Measurements from ENCODE around the gene RASD2.

The RASD2 gene

DNA sequence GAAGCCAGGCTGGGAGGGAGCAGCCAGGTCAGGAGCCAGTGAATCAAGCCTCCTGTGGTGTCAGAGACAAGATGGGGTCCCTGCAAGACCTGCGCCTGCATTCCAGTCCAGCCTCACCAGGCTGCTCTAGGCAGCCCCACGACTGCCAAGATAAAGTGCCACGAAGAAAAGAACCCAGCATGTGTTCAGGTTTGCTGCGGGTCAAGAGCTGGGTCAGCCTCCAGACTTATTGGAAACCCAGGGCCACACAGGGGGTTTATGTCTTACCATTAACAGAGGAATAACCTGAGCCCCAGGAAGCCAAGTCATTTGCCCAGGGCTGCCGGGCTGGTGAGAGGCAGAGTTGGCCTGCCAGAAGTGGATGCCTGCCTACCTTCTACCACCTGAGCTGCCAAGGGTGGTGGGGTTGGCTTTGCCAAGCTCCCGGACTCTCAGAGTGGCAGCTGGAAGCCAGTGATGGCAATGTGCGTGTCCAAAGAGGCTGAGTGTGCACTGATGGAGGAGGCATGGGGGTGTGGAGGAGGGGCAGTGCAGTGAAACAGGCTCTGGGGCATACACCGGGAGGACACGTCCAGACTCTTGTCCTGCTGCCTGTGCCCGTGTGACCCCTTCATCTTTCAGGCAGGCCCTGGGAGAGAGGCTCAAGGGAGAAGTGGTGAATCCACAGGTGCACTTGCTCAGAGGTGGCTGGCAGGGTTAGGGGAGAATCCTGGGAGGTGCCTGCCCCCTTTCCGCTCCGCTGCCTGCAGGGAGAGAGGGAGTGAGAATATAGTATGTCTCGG is 1.7 kb downstream of the RASD2 start:
- no peak for DNase-seq

DNA sequence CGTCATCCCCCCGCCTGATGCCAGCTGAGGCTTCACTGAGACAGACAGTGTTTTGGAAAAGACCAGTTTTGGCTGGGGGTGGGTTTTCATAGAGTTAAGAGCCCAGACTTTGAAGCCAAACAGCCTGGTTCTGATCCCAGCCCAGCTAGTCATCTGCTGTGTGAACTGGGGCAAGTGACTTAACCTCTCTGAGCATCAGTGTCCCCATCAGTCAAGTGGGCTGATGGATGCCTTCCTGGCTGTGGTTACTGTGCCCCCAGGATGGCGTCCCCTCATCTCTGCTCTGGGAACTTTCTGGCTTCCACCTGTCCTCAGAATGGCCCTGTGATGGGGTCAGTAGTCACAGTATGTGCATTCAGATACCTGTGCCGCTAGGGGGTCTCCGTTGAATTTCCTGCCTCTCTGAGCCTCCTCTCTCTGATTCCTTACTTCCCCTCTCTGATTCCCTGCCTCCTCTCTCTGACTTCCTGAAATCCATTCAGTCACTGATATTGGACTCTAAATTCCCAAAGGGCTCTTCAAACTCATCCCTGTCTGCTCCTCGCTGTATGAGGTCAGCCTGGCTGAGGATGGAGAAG is 2.4 kb downstream of the RASD2 start:
- DNase-seq = no peak

DNA sequence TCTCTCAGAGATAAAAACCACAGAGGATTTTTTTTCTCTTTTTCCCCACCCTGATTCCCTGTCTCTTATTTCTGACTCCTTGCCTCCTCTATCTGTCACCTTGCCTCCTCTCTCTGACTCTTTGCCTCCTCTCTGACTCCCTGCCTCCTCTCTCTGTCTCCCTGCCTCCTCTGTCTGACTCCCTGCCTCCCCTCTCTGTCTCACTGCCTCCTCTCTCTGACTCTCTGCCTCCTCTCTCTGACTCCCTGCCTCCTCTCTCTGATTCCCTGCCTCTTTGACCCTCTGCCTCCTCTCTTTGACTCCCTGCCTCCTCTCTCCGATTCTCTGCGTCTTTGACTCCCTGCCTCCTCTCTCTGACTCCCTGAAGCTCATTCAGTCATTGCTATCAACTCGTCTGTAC is 3.1 kb downstream of the RASD2 start:
- DNase-seq = no peak

DNA sequence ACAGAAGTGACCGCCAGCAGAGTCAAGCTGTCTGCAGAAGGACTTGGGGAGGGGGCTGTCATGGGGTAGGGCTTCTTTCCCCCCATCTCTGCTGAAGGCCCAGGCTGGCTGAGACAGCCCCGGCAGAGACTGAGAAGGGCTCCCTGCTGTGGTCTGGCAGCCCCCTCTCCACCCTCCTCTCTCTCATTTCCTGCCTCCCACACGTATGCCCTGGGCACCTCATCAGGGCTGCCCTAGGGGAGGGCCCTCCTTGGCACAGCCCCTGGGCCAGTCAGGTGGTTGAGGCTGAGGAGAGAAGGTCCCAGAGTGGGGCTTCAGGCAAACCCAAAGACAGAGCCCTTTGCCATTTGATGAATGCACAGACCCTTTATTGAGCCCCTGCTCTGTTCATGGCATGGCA is 3.6 kb downstream of the RASD2 start:
- no peak for DNase-seq

DNA sequence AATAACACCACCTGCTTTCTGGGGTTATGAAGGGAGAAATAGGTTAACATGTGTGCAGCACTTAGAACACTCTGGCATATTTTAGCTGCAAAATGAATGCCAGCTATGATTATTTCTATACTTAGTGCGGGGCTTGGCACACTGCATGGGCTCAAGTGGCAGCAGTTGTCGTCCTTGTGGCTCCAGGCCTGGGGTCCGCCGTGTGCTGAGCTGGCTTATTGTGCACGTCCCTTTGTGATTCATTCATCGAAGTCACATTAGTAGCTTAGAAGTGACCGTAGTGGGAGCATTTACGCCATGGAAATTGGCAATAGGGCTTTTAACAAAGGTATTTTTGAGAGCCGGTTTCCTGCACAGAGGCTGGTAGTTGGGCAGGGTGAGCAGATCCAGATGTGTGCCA is 4.2 kb downstream of the RASD2 start:
- no peak for DNase-seq

DNA sequence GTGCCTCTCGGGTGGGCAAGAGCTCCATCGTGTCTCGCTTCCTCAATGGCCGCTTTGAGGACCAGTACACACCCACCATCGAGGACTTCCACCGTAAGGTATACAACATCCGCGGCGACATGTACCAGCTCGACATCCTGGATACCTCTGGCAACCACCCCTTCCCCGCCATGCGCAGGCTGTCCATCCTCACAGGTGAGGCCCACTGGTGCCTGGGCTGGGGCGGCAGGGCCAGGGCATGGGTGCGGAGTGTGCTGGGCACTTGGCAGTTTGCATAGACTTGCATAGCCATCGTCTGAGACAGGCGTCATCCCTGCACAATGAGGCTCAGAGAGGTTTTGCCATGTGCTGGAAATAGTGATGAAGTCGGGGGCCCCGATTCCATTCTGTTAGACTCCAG is 6.3 kb downstream of the RASD2 start:
- DNase-seq = no peak

DNA sequence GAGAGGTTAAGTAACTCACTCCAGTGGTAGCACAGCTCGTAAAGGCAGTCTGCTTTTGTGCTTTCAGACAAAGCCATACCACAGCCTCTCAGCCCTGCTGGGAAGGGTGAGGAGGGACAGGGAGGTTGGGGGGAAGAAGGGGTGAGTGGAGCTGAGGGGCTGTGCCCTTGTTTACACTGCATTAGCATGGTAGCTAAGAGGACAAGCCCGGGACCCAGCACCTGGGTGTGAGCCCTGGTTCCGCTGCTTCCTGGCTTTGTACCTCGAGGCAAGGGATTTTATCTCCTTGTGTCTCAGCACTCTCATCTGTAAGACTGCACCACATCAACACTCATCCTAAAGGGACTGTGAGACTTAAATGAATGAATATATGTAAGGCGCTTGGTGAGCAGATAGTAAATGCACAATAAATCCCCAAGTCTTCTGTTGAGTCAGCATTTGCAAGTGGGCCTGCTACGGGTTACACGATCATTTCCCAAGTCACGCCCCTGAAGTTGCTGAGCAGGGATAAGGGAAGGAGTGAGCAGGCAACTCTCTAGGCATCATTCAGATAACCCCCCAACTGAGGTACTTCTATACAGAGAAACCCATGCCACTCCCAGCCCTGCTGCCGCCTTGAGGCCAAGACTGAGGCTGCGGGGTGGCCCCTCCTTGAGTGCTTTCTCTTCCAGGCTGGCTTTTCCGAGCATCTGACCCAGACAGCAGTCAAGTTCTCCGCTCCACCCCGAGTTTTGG is 7.5 kb downstream of the RASD2 start:
- no peak for DNase-seq

DNA sequence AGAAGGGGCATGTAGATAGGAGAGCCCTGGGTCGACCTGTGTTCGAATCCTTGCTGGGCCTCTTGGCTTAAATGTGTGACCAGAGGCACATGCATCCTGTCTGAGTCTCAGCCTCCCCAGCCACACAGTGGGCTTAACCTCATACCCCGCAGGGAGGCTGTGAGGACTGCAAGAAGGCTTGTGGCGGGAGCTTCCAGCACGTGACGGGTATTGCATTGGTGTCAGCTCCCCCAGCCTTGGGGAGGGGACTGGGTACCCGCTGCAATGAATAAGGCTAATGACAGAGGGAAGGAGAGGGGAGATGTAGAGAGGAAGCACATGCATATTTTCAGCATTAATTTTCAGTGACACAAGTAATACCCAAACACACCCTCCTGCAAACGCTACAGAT is 8.1 kb downstream of the RASD2 start:
- DNase-seq = no peak

DNA sequence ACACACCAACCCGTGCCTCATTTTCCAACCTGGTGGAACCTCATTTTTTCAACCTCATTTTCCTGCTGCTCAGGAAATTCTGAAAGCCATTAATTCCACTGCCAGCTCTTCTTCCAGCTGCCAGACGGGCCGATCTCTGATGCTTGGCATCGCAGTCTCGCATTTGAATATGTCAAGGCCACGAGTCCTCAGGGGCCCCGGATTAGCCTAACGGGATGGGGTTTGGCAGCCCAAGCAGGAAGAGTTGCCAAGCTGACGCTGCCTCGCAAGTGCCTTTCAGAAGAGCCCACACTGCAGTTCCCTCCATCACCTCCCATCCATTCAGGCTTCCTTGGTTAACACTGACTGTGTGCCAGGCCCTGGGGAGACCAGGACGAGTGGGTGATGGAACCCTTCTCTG is 8.7 kb downstream of the RASD2 start:
- DNase-seq = no peak

DNA sequence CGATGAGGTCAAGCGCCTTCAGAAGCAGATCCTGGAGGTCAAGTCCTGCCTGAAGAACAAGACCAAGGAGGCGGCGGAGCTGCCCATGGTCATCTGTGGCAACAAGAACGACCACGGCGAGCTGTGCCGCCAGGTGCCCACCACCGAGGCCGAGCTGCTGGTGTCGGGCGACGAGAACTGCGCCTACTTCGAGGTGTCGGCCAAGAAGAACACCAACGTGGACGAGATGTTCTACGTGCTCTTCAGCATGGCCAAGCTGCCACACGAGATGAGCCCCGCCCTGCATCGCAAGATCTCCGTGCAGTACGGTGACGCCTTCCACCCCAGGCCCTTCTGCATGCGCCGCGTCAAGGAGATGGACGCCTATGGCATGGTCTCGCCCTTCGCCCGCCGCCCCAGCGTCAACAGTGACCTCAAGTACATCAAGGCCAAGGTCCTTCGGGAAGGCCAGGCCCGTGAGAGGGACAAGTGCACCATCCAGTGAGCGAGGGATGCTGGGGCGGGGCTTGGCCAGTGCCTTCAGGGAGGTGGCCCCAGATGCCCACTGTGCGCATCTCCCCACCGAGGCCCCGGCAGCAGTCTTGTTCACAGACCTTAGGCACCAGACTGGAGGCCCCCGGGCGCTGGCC is 11.0 kb downstream of the RASD2 start:
- DNase-seq = no peak

DNA sequence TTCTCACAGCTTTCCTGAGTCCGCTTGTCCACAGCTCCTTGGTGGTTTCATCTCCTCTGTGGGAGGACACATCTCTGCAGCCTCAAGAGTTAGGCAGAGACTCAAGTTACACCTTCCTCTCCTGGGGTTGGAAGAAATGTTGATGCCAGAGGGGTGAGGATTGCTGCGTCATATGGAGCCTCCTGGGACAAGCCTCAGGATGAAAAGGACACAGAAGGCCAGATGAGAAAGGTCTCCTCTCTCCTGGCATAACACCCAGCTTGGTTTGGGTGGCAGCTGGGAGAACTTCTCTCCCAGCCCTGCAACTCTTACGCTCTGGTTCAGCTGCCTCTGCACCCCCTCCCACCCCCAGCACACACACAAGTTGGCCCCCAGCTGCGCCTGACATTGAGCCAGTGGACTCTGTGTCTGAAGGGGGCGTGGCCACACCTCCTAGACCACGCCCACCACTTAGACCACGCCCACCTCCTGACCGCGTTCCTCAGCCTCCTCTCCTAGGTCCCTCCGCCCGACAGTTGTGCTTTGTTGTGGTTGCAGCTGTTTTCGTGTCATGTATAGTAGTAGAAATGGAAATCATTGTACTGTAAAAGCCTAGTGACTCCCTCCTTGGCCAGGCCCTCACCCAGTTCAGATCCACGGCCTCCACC is 11.7 kb downstream of the RASD2 start:
- DNase-seq = no peak

DNA sequence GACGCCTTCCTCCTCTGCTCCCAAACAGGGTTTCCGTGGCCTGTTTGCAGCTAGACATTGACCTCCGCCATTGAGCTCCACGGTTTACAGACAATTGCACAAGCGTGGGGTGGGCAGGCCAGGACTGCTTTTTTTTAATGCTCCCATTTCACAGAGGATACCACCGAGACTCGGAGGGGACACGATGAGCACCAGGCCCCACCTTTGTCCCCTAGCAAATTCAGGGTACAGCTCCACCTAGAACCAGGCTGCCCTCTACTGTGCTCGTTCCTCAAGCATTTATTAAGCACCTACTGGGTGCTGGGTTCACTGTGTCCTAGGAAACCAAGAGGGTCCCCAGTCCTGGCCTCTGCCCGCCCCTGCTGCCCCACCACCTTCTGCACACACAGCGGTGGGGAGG is 12.2 kb downstream of the RASD2 start:
- no peak for DNase-seq

DNA sequence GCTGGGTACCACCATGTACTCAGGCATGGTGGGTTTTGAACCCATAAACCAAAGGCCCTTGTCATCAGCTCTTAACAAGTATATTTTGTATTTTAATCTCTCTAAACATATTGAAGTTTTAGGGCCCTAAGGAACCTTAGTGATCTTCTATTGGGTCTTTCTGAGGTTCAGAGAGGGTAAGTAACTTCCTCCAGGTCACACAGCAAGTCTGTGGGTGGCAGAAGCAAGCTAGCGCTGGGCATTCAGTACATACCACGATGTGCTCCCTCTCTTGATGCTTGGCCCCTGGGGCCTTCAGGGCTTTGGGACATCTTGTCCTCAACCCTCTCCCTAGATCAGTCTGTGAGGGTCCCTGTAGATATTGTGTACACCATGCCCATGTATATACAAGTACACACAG is 12.7 kb downstream of the RASD2 start:
- no peak for DNase-seq

DNA sequence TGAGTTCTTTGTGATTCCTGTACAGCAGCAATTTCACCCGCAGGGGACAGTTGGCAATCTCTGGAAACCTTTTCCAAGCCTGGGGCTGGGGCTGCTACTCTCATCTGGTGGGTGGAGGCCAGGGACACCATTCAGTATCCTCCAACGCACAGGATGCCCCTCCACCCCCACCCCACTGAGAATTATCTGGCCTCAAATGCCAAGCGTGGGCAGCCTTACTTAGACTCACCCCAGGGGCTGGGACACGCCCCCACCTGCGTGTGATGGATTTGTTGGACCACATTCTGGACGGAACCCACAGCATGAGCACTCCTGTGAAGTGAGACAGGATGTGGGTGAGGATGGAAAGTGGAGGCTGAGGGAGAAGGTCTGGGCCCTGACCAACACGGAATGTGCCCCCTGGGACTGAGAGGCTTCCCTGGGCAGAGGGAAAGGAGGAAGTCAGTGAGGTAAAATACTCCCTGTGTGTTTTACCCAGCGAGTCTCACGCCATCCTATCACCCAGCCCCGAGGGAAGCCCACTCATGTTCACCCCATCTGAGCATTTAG is 13.7 kb downstream of the RASD2 start:
- DNase-seq = no peak

DNA sequence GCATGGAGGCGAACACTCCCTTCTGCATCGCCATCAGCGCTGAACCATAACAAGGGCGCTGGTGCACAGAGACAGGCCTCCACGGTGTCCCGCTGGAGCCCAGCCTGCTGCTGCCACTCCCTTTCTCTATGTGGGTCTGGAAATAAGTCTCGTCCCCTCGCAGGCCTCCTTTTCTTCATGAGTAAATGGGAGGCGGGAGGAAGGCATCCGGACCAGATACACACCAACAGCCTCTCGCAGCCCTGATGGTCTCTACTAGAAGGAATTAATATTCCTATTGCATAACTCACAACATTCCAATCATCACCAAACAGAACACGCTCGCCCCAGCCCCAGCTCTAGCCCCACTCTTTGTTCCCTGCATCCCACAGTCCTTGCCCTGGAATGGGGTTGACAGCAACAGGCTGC is 14.9 kb downstream of the RASD2 start:
- DNase-seq = no peak

DNA sequence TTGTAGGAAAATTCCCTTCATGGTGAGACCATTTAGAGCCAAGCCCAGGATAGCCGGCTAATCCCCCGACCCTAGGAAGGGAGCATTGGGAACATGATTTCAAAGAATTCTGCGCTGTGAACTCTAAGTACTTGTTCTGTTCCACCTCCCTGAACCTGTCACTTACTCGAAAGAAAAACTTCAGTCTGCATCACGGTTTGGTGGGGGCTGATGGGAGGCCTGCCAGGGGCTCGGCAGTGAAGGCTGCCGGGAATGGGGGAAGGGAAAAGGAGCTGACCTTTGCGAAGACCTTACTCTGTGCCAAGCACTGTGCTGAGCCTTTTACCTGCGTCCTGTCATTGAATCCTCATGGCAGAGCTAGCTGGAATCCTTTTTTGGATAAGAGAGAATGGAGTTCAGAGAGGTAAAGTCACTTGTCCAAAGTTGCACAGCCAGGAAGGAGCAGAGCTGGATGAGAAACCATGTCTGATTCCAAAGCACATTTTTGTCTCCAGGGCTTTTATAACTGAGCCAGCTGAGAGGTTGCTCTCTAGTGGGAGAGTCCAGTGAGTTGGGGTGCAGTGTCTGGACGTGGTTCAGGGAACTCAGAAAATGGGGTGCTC is 15.4 kb downstream of the RASD2 start:
- no peak for DNase-seq

DNA sequence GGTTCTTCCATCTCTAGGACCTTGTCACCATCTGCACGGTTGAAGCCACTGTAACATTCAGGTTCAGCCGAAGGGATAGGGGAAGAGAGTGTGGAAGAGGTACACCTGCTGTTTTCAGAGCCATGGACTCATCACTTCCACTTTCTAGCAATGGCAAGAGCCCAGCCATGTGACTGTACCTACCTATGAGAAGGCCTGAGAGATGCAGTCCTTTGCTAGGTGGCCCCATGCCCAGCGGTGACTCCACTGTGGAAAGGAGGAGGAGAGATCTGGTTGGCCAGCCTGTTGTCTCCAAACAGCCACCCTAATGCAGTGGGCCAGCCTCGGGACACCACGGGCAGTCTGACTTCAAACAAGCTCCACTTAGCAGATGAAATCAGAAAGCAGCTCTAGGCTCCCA is 16.0 kb downstream of the RASD2 start:
- no peak for DNase-seq

DNA sequence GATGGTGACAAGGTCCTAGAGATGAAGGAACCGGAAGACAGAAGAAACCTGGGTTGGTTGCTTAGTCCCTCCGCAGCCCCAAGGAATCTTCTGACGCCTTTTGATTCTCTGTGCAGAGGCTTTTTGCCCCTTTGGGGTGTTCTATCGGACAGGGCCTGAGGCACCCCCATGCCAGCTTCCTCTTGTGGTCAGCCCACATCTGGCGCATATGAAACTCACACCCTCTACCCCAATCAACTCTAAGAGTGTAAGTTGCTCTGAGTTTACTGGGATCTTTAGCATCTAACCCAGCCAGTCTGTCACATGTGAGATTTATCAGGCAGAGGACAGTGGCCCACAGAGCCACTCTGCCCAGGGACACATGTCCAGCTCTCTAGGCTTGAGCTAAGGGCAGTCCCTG is 17.4 kb downstream of the RASD2 start:
- no peak for DNase-seq

DNA sequence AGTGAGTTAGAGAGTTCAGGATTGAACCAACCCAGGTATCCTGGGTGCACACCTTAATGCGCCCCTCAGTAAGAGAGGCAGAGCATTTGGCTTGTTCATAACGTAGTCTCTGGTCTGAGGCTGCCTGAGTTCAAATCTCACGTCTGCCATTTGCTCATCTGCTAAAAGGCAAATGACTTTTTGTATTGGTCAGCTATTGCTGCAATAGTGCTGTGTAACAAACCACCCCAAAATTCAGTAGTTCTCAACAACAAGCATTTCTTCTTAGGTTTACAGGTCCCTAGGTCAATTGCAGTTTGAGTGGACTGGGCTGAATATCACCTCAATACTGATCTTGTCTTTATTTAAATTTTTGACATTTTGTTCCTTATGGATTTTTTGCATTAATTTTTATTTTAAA is 18.1 kb downstream of the RASD2 start:
- no peak for DNase-seq

DNA sequence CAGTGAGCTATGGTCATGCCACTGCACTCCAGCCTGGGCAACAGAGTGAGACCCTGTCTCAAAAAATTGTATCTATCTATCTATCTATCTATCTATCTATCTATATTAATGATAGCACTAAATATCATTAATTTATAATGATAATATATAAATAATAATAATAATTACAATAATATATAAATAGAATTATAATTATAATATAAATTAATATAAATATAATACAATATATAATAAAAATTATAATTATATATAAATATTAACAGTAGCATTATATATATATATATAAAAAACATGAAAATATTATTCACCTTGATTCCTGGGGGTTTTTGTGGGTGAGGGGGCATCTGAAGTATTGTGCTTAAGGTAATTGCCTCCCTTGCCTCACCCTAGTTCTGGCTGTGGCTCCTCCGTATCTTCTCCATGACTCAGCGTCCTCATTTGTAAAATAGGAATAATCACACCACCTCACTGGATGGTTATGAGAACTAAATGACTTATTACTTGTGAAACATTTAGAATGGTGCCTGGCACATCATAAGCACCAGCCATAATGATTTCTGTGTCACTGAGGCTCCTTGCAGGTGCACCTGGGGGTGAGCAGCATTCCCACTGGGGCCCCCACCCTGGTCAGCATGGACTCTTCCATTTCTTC is 18.8 kb downstream of the RASD2 start:
- no peak for DNase-seq

DNA sequence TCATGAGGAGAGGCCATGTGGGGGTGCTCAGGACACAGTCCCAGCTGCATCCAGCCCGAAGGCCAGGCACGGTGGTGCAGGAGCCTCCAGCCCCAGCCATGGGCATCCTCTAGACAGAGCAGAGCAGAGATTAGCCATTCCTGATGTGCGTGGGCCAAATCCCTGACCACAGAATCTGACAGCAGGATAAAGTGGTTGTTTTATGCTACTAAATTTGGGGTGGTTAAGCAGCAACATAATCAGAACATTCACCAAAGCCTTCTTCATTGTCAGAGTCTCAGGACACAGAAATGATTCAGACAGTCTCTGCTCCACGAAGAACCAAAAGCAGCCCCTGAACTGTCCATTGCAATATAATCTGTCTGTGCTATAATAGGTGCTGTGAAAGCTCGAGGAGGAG is 19.7 kb downstream of the RASD2 start:
- no peak for DNase-seq

DNA sequence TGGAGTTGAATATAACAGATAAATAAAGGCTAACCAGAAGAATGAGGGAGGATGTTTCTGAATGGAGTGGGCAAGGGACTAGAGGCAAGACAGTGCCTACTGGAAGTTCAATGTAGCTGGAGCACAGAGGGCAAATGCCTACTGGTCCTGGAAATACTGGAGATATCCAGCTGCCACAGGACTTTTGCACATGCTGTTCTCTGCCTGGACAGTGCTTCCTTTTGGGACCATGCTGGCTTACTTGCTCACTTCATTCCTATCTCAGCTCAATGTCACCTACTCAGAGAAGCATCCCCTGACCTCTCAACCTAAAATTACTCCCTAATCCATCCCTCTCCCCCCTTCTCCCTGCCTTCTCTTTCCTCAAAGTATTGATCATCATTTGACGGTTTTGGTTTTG is 20.2 kb downstream of the RASD2 start:
- DNase-seq = no peak
